Activated CD4-positive, alpha-beta T cell treated with anti-CD3 and anti-CD28 coated beads, Interleukin-2, amount 50 U/mL, for 24 hours (primary cell): ENCODE measurements around the gene HID1.
"Not testable (repeated sequence)": the region's sequence is repeated elsewhere in the genome, so short reads cannot be mapped to it uniquely, and the experiment has no call there.

ENCODE experiments used
- DNase-seq, 2 donors: peaks; one replicate each; pipeline ENCODE4 v3.0.0-alpha.2; 2020; ENCODE audit warnings: low read depth in 1 of 2, low spot score in 1 of 2

HID1 gene

DNA sequence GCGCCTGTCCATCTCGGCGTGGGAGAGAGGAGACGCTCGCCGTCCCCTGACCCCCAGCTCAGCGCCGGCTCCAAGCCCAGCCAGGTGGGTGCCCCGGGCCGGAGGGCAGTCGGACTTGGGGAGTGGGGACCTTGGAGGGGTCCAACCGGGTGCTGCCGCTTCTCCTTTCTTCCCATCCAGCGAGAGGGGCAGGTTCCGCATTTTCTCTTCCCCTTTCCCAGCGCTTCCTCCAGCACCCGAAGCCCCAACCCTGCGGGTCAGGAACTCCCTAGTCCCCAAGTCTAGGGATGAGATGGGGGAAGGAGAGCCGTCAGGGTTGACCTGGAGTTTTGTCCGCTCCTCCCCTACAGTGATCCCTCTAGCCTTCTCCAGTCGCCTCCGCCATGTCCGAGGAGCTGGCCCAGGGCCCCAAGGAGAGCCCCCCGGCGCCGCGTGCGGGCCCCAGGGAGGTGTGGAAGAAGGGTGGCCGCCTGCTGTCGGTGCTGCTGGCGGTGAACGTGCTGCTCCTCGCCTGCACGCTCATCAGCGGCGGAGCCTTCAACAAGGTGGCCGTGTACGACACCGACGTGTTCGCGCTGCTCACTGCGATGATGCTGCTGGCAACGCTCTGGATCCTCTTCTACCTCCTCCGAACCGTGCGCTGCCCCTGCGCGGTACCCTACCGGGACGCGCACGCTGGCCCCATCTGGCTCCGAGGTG is 48.2 kb downstream of the HID1 start, which contains the start of gene OTOP2:
OTOP2 (plus strand) TSS at position 24 of the 699 bp plus-strand sequence; CDS start at position 384, 360 bp downstream.
- DNase-seq = no peak

DNA sequence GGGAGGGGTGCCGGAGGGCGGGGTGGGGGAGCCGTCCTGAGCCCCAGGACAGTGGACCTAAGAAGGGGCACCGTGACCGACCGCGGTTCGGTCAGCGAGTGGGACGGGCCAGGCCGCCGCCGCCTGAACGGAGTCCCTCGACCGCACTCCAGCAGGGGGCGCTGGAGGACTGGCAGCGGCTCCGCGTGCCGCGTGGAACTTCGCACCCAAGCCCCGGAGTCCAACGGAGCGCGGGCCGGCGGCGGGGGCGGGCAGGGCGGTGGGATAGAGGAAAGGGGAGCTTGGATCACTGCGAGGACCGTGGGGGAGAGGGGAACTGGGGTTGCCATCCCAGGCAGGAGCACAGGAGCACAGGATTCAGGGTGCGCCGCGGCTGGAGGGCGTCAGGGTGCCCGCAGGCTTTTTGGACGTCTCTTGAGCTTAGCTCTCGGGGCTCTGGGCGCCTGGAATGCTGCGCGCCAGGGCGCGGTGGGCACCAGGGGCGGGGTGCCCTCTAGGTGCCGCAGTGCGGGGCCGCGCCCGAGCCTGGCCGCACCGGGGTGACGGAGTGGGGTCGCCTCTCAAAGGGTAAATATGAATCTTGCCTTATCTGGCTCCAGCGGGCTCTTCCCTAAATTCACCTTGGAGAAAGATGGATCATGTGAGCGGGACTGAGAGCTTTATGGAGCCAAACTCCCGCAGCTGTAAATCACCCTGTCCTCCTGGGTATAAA is 48.9 kb downstream of the HID1 start:
- DNase-seq = peak; percentile 58 to 62

DNA sequence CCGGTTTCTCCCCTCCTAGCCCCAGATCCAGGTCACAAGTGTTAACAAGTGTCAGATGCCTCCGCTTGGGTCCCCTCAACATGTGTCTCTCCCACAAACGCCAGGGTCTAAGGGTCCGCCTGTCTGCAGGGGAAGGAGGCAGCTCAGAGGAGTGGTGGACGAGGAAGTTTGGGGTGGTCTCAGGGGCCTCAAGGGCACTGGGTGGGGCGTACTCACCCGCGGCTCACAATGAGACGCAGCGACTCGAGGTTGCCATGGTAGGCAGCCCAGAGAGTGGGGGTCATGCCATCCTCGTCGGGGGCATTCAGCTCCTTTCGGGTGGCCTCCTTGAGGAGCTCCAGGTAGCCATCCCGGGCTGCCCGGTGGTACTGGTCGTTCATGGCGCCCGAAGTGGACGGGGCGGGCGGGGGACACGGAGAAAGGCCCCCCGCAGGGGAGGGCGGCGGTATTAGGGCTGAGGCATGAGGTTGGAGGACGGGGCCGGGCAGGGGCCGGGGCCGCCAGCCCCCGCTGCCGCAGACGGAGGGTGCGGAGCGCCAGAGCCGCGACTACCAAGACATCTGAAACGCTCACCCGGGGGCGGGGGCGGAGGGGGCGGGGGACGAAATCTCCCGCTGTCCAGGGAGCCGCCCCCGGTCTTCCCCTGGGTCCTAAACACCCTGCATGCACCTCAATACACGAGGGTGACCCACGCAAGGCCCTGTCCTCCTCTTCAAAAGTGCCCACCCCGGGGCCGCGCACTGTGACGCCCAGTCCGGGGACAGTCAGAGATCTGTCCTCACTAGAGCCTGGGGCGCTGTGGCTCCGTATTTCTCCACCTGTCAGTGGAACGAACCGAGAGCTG is 49.6 kb downstream of the HID1 start, which contains the start of gene USH1G:
USH1G (minus strand) TSS at position 562 of the 844 bp plus-strand sequence; CDS start at position 380, 182 bp downstream.
- DNase-seq = no peak

DNA sequence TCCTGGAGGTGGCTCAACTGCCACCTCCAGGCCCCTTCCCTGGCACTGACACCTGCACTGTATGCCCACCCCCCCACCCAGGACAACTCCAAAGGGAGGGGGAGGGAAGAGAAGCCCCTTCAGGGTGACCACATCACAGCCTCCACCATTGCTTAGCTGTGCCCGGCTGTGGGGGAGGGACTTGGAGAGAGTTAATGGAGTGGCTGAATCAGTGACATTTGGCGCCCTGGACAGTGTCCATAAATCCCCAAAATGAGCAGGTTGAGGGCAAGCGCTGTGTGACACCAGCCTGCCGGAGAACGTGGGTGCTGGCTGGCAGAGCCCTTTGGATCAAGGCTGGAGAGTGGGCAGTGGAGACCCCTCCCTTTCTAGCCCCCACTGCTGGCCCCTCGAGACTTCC is 50.4 kb downstream of the HID1 start:
- no peak for DNase-seq

DNA sequence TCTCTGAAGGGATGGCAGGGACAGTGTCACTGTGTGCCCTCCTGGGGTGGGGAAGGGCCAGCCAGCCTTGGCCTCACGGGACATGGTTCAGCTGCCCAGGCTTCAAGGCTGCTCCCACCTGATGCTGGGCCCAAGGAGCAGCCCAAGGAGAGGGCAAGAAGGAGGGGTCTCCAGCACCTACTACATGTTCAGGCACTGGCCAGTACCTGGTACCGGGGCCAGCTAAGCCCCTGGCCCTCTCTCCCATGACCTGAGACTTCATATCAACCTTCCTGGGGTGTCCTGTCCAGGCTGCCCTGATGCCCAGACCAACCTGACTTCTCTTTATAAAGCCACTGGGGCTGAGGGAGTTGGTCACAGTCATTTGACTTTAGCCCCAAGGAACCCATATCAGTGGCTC is 50.8 kb downstream of the HID1 start:
- no peak for DNase-seq

DNA sequence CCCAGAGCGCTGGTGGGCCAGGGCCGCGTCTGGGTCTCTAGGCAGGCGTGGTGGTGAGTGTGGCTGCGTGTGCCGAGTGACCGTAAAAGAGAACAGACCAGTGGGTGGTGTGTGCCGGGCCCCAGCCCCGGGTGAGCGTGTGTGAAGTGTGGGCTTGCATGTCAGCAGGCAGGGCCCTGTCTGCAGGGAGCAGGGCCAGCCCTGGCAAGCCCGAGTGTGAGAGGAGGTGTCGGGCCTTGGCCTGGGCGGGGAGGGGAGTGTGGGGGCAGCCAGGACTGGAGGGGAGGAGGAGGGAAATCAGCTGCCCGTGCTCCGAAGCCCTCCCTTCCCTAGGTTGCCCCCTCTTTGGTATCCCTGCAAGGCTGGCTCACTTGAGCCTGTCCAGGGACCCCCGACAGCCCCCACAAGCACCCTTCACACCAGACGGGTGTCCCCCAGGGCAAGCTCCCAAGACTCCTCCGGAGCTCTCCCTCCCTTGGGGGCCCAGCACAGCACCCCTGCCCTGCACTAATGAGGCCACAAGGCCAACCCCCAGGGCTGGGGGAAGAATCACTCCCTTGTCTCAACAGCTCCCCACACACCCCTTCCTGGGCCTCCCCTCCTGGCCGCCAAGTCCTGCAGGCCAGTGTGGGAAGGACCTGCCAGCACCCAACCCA is 51.4 kb downstream of the HID1 start:
- no peak for DNase-seq

DNA sequence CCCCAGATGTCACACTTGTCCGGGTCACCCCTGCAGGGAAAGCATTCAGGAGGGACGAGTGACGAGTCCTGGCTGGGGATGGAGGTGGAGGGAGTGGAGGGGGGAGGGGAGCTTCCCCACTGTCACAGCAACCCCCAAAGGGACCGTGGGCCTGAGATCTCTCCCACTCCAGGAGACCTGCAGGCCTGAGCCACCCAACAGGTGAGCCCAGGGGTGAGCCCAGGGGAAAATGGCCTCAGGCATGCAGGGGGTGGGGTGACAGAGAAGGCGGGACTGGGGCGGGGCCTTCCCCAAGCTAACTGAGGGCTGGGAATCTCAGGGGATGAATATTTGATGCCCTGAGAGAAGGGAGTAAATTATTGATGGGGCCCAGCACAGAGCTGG is 51.9 kb downstream of the HID1 start:
- DNase-seq = no peak

DNA sequence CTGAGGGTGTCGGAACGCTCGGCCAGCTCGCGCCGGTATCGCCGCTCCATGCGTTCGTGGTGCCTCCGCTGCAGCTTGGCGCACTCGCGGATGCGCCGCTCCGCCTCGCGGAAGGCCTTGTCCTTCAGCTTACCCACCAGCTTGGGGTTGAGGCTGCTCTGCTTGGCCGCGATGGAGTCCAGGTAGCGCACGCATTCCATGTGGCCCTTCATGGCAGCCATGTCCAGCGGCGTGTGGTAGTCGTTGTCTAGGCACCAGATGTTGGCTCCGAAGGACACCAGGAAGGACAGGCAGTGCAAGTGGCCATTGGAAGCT is 52.3 kb downstream of the HID1 start:
- no peak for DNase-seq

DNA sequence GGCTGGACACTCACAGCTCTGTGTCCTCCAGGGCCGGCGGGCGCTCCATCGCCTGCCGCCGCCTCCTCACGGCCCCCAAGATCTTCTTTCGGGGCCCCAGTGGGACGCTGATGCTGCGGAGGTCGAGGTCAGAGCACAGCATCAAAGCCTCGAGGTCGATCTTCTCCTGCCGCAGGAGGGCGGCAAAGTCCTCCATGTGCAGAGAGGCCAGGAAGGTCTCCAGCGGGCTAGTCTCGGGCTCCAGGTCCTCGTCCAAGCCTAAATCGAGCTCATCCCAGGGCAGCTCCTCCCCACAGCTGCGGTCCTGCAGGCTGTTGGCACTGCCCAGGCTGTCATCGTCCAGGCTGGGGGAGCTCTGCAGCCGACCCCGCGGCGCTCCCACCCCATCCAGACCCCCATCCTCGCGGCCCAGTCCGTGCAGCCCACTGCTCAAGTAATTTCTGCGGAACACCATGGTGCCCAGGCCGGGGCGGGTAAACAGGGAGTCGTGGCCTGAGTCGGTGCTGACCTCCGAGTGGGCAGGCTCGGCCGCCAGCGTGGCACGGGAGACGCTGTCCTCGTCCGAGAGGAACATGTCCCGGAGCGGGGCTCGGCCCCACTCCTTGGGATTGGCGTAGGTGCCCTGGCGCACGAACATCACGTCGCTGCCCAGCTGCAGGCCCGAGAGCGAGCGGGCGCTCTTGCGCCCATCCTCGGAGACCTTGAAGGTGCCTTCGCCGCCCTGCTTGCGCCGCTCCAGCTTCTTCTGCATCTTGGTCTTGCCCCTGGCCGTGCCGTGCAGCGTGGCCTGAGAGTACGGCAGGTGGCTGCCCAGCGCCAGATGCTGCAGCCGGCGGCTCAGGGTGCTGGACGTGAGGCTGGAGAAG is 52.9 kb downstream of the HID1 start:
- DNase-seq = no peak

DNA sequence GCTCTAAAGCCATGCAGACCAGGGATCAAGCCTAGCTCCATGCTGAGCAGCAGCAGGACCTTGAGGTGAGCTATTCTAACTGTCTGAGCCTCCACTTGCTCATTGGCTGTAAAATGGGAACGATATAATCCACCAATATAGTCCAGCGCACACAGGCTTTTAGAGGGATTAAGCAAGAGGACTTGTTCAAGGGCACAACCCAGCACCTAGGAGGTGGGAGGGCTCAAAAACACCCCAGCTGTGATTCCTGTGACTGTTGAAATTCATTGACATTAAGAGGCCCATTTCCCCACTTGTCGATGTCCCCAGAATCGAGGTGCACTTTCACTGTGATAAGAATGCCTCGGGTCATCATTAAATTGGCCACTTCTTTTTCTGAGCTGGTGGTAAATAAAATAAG is 53.7 kb downstream of the HID1 start:
- DNase-seq = no peak

DNA sequence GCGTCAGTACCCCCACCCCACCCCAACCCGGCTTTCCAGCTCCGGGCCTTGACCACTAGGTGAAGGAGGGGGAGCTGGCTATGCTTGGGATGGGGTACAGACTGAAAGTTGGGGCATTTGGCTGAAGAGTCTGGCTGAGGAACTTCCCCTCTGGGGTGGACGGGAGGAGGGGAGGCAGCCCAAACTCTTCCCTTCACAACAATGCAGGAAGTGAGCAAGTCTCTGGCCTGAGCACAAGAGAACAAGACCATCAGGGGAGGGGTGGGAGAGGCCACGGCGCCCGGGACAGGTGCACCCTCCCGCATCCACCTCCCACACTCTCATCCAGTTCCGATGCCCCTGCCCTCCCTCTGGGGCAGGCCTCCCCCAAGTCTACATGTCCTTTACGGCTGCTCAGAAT is 55.1 kb downstream of the HID1 start:
- DNase-seq = no peak

DNA sequence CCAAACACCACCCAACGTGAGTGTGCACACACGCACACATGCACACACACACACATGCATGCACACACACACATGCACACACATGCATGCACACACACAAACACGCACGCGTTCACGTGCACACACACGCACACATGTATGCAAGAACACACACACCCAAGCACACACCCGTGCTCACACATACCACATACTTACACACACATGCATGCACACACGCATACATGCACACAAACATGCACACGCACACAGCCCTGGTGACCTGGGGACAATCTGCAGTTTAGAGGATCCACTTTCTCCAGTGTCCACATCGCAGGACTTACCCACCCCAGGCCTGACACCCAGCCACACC is 55.7 kb downstream of the HID1 start:
- no peak for DNase-seq

DNA sequence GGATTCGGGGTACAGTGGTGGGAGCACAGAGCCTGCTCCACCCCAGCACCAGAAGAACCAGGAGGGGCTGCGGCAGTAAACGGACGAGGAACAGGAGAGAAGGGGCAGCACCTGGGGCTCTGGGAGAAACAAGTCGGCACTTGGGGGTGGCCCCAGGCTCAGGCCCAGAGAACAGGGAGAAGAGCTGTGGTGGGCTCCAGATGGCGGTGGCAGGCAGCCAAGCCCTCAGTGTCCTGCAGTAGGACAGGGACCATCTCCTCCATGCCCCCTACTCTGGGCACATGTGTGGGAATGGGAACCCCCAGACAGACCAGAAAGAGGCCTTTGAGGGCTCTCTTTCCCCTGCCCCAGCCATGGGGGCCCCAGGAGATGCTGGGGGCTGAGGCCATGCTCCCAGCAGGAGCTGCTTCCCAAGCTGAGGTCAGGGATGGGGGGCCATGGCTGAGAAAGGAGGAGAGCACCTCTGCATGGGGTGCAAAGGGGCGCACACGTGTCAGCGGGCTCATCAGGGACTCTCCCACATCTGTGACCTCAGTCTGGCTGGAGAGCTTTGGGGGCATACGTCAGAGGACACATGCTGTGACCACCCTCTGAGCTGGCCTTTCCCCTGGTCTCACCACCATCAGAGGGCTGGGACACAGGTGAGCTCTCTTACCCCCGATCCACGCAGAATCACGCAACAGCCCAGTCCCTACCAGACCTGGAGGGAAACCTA is 56.3 kb downstream of the HID1 start:
- DNase-seq = no peak

DNA sequence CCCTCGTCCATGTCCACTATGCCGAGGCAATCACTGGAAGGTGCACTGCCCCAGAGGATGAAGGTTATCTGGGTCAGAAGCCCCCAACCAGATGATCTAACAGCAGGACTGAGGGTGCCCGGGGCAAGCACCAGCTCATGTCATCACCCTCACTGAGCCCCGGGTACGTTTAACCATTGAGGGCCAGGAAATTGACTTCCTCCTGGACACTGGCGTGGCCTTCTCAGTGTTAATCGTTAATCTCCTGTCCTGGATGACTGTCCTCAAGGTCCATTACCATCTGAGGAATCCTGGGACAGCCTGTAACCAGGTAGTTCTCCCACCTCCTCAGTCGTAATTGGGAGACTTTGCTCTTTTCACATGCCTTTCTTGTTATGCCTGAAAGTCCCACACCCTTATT is 61.1 kb downstream of the HID1 start:
- not testable (repeated sequence) for DNase-seq

DNA sequence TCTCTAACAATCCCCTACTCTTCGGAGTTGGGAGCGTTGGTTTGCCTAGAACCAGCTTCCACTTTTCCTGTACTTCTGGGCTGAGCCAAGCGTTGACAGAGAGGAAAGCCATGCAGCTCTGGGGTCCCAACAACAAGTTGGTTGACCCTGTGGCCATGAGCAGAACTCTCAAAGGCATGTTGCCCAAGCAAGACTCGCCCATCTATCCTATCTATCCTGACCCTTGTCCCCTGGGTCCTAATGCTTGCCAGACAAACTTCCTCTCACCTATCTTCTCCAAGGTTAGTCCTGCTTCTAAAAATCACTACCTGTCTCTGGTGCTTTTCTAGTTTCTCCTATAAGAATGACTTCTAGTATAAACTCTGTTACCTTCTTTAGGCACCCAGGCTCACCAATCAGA is 63.5 kb downstream of the HID1 start:
- DNase-seq = not testable (repeated sequence)

DNA sequence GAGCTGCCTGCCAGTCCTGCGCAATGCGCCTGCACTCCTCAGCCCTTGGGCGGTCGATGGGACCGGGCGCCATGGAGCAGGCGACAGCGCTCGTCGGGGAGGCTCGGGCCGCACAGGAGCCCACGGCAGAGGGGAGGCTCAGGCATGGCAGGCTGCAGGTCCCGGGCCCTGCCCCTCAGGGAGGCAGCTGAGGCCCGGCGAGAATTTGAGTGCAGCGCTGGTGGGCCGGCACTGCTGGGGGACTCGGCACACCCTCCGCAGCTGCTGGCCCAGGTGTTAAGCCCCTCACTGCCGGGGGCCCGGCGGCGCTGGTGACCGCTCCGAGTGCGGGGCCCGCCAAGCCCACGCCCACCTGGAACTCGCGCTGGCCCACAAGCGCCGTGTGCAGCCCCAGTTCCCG is 65.5 kb downstream of the HID1 start:
- DNase-seq = no peak

DNA sequence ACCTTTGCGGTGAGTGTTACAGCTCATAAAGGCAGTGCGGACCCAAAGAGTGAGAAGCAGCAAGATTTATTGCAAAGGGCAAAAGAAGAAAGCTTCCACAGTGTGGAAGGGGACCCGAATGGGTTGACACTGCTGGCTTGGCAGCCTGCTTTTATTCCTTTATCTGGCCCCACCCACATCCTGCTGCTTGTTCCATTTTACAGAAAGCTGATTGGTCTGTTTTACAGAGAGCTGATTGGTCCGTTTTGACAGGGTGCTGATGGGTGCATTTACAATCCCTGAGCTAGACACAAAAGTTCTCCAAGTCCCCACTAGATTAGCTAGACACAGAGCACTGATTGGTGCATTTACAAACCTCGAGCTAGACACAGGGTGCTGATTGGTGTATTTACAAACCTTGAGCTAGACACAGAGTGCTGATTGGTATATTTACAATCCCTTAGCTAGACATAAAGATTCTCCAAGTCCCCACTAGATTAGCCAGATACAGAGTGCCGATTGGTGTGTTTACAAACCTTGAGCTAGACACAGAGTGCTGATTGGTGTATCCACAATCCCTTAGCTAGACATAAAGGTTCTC is 66.3 kb downstream of the HID1 start:
- DNase-seq = not testable (repeated sequence)

DNA sequence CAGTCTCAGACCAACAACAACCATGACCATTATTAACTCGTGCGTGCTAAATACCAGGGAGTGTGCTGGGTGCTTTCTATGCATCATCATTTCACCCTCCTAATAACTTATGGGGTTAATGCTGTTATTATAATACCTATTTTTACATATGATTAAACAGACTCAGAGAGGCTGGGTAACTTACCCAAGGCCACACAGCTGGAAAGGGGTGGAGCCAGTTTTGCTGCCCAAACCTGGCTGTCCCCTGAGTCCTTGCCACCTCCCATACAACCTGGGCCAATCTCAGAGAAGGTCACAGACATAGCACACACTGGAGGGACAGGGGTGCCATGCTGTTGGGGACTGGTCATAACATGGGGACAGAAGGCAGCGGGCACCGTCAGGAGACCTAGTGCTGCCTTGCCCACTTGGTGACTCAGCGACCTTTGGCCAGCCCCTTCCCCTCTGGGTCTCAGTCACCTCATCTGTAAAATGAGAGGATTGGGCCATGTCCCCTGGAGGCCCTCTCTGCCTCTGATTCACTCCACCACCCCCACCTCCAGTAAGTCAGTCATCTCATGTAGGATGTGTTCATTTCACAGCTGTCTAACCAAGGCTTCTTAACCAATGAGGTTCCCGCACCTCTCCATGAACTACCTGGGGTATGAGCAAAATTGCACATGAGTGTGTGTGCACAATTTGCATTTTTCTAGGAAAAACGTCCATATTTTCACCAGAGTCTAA is 67.7 kb downstream of the HID1 start:
- no peak for DNase-seq

DNA sequence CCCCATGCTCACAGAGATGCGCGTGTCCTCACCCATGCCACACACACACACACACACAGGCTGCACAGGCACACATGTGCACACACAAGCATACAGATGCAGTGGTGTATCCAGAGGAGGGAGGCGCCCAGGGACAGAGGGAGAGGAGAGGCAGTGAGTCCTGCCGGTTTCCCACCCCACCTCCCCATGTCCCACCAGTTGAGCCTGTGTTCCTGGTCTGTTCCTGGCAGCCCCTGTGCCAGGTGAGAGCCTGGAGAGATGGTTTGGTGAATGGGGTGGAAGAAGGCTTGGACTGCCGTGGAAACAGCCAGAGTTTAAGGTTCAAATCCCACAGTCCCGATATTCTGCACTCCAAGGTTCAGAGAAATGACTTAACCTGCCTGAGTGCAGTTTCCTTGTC is 68.9 kb downstream of the HID1 start:
- DNase-seq = no peak
